DMS79 (cell line): ENCODE data around the gene ZNF439.
"Not testable (repeated sequence)": the region's sequence is repeated elsewhere in the genome, so short reads cannot be mapped to it uniquely, and the experiment has no call there.

Experiments used
- DNase-seq: peaks from one replicate; lab custom pipeline; 2025; lab: John Stamatoyannopoulos, UW

The ZNF439 gene

GRCh38 chr19:11868188-11868587 lies 19.7 kb downstream of the ZNF439 start:
- DNase-seq: no peak

GRCh38 chr19:11872624-11873023 lies 24.1 kb downstream of the ZNF439 start:
- no peak for DNase-seq

GRCh38 chr19:11873762-11874161 lies 25.2 kb downstream of the ZNF439 start:
- no peak for DNase-seq

GRCh38 chr19:11879687-11880266 lies 31.3 kb downstream of the ZNF439 start:
- DNase-seq: not testable (repeated sequence)

GRCh38 chr19:11880598-11880997 lies 32.1 kb downstream of the ZNF439 start:
- DNase-seq: no peak

GRCh38 chr19:11881151-11881800 lies 32.8 kb downstream of the ZNF439 start:
- DNase-seq: no peak

GRCh38 chr19:11882606-11883005 lies 34.1 kb downstream of the ZNF439 start:
- DNase-seq: no peak

GRCh38 chr19:11887234-11887610 lies 38.7 kb downstream of the ZNF439 start:
- no peak for DNase-seq

- no peak for DNase-seq
Observed at GRCh38 chr19:11887611-11888531, 39.3 kb downstream of the ZNF439 start, which contains the start of gene ZNF69. Gene ZNF69 (plus strand): TSS chr19:11887782. CDS start chr19:11887924, 142 bp downstream.

GRCh38 chr19:11889901-11890300 lies 41.4 kb downstream of the ZNF439 start:
- not testable (repeated sequence) for DNase-seq

- DNase-seq: no peak
Observed at GRCh38 chr19:11890634-11891033, 42.1 kb downstream of the ZNF439 start.

- DNase-seq: no peak
Observed at GRCh38 chr19:11894851-11895250, 46.3 kb downstream of the ZNF439 start.

- no peak for DNase-seq
Observed at GRCh38 chr19:11902228-11902627, 53.7 kb downstream of the ZNF439 start.

- no peak for DNase-seq
Observed at GRCh38 chr19:11905928-11906327, 57.4 kb downstream of the ZNF439 start.

GRCh38 chr19:11911937-11912336 lies 63.4 kb downstream of the ZNF439 start:
- not testable (repeated sequence) for DNase-seq

- not testable (repeated sequence) for DNase-seq
Observed at GRCh38 chr19:11914417-11915051, 66.0 kb downstream of the ZNF439 start.
